HCT116 (cell line): Measurements from ENCODE around the gene HUNK. TPM values are rescaled to one million over a fixed set of nuclear protein-coding genes. Genes with fewer than 3 reads are reported as not detected.

Source experiments
- ATAC-seq: fragments of 200-7000 bp; cut with Tn5 transposase; 2 replicates; pipeline ENCODE4 v1.9.1; 2020; ENCODE audit warnings: mild to moderate bottlenecking, moderate library complexity
- BruUV-seq: library from RNA; stranded (reverse); fragments of 400-500 nt; replicated peaks from 2 replicates; lab custom pipeline; 2021; lab: Mats Ljungman, UMichigan
- CTCF ChIA-PET: fragments of 300-600 bp; sonication (Branson Sonifier 250); formaldehyde crosslinking; loops from one replicate; lab custom pipeline; 2021; ENCODE audit warnings: antibody characterized with exemption; lab: Charles Lee
- POLR2A ChIA-PET: fragments of 300-600, 350-600 bp; sonication (Branson Sonifier 250); formaldehyde crosslinking; loops from one replicate; lab custom pipeline; 2021; ENCODE audit warnings: antibody characterized with exemption; lab: Charles Lee
- RAD21 ChIA-PET, 2 experiments: fragments of 300-600 bp; sonication (Branson Sonifier 250); formaldehyde crosslinking; loops; one replicate each; lab custom pipeline; 2023; ENCODE audit warnings: low total read pairs in 2 of 2; ENCODE audit not compliant: uncharacterized antibody in 2 of 2, unreplicated experiment in 2 of 2, low non-redundant PET in 1 of 2; lab: Charles Lee
- DNase-seq: peaks from one replicate; pipeline ENCODE4 v3.0.0-alpha.2; 2010; ENCODE audit warnings: low read depth, low spot score
- H2AFZ ChIP-seq: fragments of 200-600 bp; shearing (Covaris generic), sonication (generic); 2 replicates; pipeline ENCODE4 v1.6.1; 2017; ENCODE audit warnings: low read depth, mixed run types, mixed read lengths, antibody characterized with exemption, low read length; ENCODE audit not compliant: poor library complexity, severe bottlenecking
- H3K27ac ChIP-seq: 2 replicates; pipeline ENCODE4 v1.5.1; 2012; ENCODE audit warnings: low read depth, low read length
- H3K27me3 ChIP-seq: fragments of 200-600 bp; sonication (generic); 2 replicates; pipeline ENCODE4 v1.6.1; 2016; ENCODE audit warnings: mixed run types, low read length, mixed read lengths; ENCODE audit not compliant: insufficient read depth
- H3K36me3 ChIP-seq, 2 experiments: fragments of 200-500 bp in 1 of 2; fragments of 200-600 bp in 1 of 2; sonication (Bioruptor generic) in 1 of 2; sonication (generic) in 1 of 2; 2 replicates each; pipeline versions ENCODE4 v1.5.1 to v1.6.1; 2014 to 2016; ENCODE audit warnings: low read length in 2 of 2, inconsistent platforms in 1 of 2, mixed read lengths in 1 of 2, mixed run types in 1 of 2; ENCODE audit not compliant: insufficient read depth in 2 of 2, control insufficient read depth in 1 of 2
- H3K4me1 ChIP-seq, 2 experiments: fragments of 200-600 bp in 1 of 2; sonication (generic) in 1 of 2; 2 replicates each; pipeline versions ENCODE4 v1.5.1 to v1.6.1; 2012 to 2017; ENCODE audit warnings: low read length in 2 of 2, inconsistent platforms in 1 of 2, mild to moderate bottlenecking in 1 of 2, mixed read lengths in 1 of 2, mixed run types in 1 of 2, moderate library complexity in 1 of 2; ENCODE audit not compliant: insufficient read depth in 2 of 2, control insufficient read depth in 1 of 2
- H3K4me2 ChIP-seq: fragments of 200-600 bp; sonication (generic); 2 replicates; pipeline ENCODE4 v1.6.1; 2017; ENCODE audit warnings: mixed run types, low read length, mixed read lengths
- H3K4me3 ChIP-seq, 2 experiments: fragments of 200-600 bp in 1 of 2; sonication (generic) in 1 of 2; replicated peaks in 1 of 2; 2 replicates each; pipeline ENCODE4 v1.5.1; 2011 to 2016; ENCODE audit warnings: low read length in 2 of 2, control low read depth in 1 of 2, low read depth in 1 of 2, mild to moderate bottlenecking in 1 of 2, mixed read lengths in 1 of 2, mixed run types in 1 of 2
- H3K79me2 ChIP-seq: fragments of 200-600 bp; sonication (generic); 2 replicates; pipeline ENCODE4 v1.6.1; 2017; ENCODE audit warnings: mild to moderate bottlenecking, mixed run types, low read length, moderate library complexity, mixed read lengths; ENCODE audit not compliant: insufficient read depth
- H3K9ac ChIP-seq: fragments of 200-600 bp; sonication (generic); 2 replicates; pipeline ENCODE4 v1.6.1; 2016; ENCODE audit warnings: low read length, mixed read lengths
- H3K9me2 ChIP-seq: fragments of 200-600 bp; sonication (generic), shearing (Covaris generic); 2 replicates; pipeline ENCODE4 v1.6.1; 2017; ENCODE audit warnings: mixed run types, mild to moderate bottlenecking, moderate library complexity; ENCODE audit not compliant: insufficient read depth
- H3K9me3 ChIP-seq, 2 experiments: fragments of 200-500 bp in 1 of 2; fragments of 200-600 bp in 1 of 2; sonication (Bioruptor generic) in 1 of 2; sonication (generic) in 1 of 2; 2 replicates each; pipeline ENCODE4 v1.6.1; 2014 to 2017; ENCODE audit warnings: low read length in 2 of 2, mixed read lengths in 2 of 2, inconsistent platforms in 1 of 2, low read depth in 1 of 2, mild to moderate bottlenecking in 1 of 2, mixed run types in 1 of 2, moderate library complexity in 1 of 2; ENCODE audit not compliant: control insufficient read depth in 1 of 2, insufficient read depth in 1 of 2
- H4K20me1 ChIP-seq: fragments of 200-600 bp; sonication (generic), shearing (Covaris generic); 2 replicates; pipeline ENCODE4 v1.6.1; 2017; ENCODE audit warnings: mixed run types, mild to moderate bottlenecking, moderate library complexity; ENCODE audit not compliant: insufficient read depth
- CTCF ChIP-seq, 3 experiments: fragments of 200-600 bp in 1 of 3; sonication (generic) in 1 of 3; IDR thresholded peaks in 2 of 3; conservative IDR thresholded peaks in 1 of 3; 2 replicates each; pipeline ENCODE4 v1.5.1; 2012 to 2017; ENCODE audit warnings: low read depth in 2 of 3, low read length in 2 of 3, antibody characterized with exemption in 1 of 3, borderline replicate concordance in 1 of 3, control low read depth in 1 of 3, mild to moderate bottlenecking in 1 of 3, mixed read lengths in 1 of 3, mixed run types in 1 of 3, moderate library complexity in 1 of 3; ENCODE audit not compliant: insufficient read depth in 1 of 3
- EGR1 ChIP-seq: IDR thresholded peaks from 2 replicates; pipeline ENCODE4 v1.6.1; 2012; ENCODE audit warnings: low read depth
- JUND ChIP-seq: IDR thresholded peaks from 2 replicates; pipeline ENCODE4 v1.6.1; 2012
- RAD21 ChIP-seq: IDR thresholded peaks from 2 replicates; pipeline ENCODE4 v1.6.1; 2012; ENCODE audit warnings: low read depth, mild to moderate bottlenecking
- SP1 ChIP-seq: IDR thresholded peaks from 2 replicates; pipeline ENCODE4 v1.6.1; 2012; ENCODE audit warnings: low read depth
- YY1 ChIP-seq: IDR thresholded peaks from 2 replicates; pipeline ENCODE4 v1.6.1; 2011; ENCODE audit warnings: low read length, low read depth, moderate library complexity, mild to moderate bottlenecking; ENCODE audit not compliant: insufficient replicate concordance; ENCODE audit errors: extremely low read depth
- ZNF274 ChIP-seq: fragments of 200-500 bp; sonication (Bioruptor generic); IDR thresholded peaks from 2 replicates; pipeline ENCODE4 v1.6.1; 2014; ENCODE audit warnings: mild to moderate bottlenecking, low read depth, low read length, inconsistent platforms
- intact Hi-C: fragments of 100-400 bp; cut with micrococcal nuclease; formaldehyde crosslinking; loops from 2 replicates; pipeline ENCODE4 v1.10.0; 2022
- total RNA-seq: library from RNA; stranded (reverse); gene quantifications from one replicate; pipeline ENCODE4 v1.2.1, GENCODE V29; 2021; ENCODE audit not compliant: unreplicated experiment
- TF ChIP-seq, protein P1 (sequence below): IDR thresholded peaks from 2 replicates; pipeline ENCODE4 v1.6.1; 2012

The HUNK gene
- total RNA-seq, 1 experiment from 2014 or later: not detected

DNA sequence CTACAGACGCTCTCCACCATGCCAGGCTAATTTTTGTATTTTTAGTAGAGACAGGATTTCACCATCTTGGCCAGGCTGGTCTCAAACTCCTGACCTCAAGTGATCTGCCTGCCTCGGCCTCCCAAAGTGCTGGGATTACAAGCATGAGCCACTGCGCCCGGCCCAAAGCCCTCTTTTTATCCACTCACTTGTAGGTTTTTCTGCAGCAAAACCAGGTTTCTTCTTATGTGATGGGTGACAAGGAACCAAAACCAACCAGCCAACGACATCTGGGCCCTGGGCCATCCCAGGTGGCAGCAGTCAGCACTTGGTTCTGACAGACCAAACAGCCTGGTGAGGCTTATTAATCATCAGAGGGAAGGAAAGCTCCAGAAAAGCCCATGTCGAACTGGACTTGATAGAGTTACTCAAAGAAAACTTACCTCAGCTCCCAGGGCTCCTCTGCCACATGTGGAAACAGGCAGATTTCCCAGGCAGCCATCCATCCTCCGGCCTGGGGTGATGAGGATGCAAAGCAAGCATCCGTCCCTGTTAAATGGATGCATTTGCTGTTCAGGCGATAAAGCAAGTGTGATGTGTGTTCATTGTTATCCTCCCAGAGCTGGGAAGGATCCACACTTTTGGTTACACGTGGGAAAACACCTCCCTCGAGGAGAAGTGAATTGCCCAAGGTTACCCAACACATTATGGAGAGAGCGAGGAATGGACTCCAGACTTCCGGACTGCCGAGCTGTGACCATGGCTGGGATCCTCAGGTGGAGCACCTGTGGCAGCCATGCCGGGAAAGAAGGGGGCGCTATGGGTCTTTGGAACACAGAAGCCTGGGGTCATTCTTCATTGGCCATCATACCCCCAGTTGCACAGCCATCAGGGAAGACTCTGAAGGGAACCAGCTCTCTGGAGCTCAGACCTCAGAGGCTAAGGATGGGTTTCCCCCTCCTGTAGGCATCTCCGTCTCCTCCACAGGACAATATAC lies 118.8 kb downstream of the HUNK start:
- no peak overlapping the region for H3K9ac ChIP-seq
- BruUV-seq: no TSS peak
- H3K9me2 ChIP-seq: no peaks in the 10 kb centered on the region
- peaks cover 26% of the 10 kb centered on the region for H3K27me3 ChIP-seq
- H3K4me1 ChIP-seq: no peaks in the 10 kb centered on the region
- no peaks in the 10 kb centered on the region for H3K36me3 ChIP-seq
- RAD21 ChIA-PET: no interaction called here
- H3K79me2 ChIP-seq: no peaks in the 10 kb centered on the region
- no peak for DNase-seq
- H3K4me2 ChIP-seq: no peak overlapping the region
- H2AFZ ChIP-seq: no peak overlapping the region
- CTCF ChIA-PET: interaction anchor here (1.2 kb wide), 1 partner anchor 266 kb away, joined by 6 read pairs; no protein-coding TSS in a partner anchor
- TF ChIP-seq RAD21 (peak; percentile 32; the same call in 1 of the 2 replicates), CTCF (IDR thresholded peaks at IDR 0.05 in 2 of 3, conservative IDR thresholded peaks at IDR 0.05 in 1 of 3; ENCODE audit: borderline replicate concordance in 1 of 3, insufficient read depth in 1 of 3, low read depth in 2 of 3, low read length in 2 of 3) (peak in 2 of 3 experiments; percentile 33 to 35; a peak in 3 of 6 replicates), SP1 (no peak)
- TF ChIP-seq, protein P1, sequence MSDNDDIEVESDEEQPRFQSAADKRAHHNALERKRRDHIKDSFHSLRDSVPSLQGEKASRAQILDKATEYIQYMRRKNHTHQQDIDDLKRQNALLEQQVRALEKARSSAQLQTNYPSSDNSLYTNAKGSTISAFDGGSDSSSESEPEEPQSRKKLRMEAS: no peak
- no peaks in the 10 kb centered on the region for H4K20me1 ChIP-seq
- POLR2A ChIA-PET: no interaction called here
- ATAC-seq: peak; percentile 67
- H3K4me3 ChIP-seq: no peak overlapping the region
- intact Hi-C loops: no loop called here
- H3K9me3 ChIP-seq: no peaks in the 10 kb centered on the region
- no peak overlapping the region for H3K27ac ChIP-seq

DNA sequence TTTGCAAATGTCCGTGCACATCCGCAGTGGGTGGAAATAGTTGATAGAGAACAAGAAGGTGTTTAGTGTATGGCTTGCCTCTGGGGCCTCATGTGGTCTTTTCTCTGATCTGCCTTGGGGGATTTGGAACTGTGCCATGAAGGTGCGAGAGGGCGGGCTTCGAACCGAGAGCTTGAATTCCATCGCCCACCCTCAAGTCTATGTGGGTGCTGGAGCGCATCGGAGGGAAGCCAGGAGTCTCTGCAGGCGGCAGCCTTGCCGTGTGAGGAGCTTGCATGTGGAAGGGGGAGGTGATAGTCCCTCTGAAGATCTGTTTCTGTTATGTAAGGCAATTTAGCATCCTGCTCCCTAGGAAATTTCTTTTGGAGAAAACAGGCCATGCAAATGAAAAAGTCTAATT lies 119.6 kb downstream of the HUNK start:
- CTCF ChIA-PET: interaction anchor here (1.2 kb wide), 1 partner anchor 265 kb away, joined by 6 read pairs; no protein-coding TSS in a partner anchor
- no peaks in the 10 kb centered on the region for H3K4me1 ChIP-seq
- DNase-seq: no peak
- intact Hi-C loops: no loop called here
- H3K9me3 ChIP-seq: no peaks in the 10 kb centered on the region
- no peaks in the 10 kb centered on the region for H3K9me2 ChIP-seq
- RAD21 ChIA-PET: no interaction called here
- H2AFZ ChIP-seq: no peak overlapping the region
- no TSS peak for BruUV-seq
- no peak overlapping the region for H3K9ac ChIP-seq
- POLR2A ChIA-PET: no interaction called here
- no peaks in the 10 kb centered on the region for H4K20me1 ChIP-seq
- ATAC-seq: no peak
- no peak overlapping the region for H3K4me2 ChIP-seq
- H3K4me3 ChIP-seq: no peak overlapping the region
- H3K36me3 ChIP-seq: no peaks in the 10 kb centered on the region
- peaks cover 33% of the 10 kb centered on the region for H3K27me3 ChIP-seq
- no peaks in the 10 kb centered on the region for H3K79me2 ChIP-seq
- H3K27ac ChIP-seq: no peak overlapping the region
- TF ChIP-seq EGR1: no peak
- TF ChIP-seq ZNF274: no peak
- no peak for TF ChIP-seq SP1
- TF ChIP-seq CTCF (IDR thresholded peaks at IDR 0.05 in 2 of 3, conservative IDR thresholded peaks at IDR 0.05 in 1 of 3; ENCODE audit: borderline replicate concordance in 1 of 3, insufficient read depth in 1 of 3, low read depth in 2 of 3, low read length in 2 of 3): no peak
- no peak for TF ChIP-seq YY1
- TF ChIP-seq JUND: no peak
